Pancreas (tissue), 10 donors: ENCODE measurements around the gene TTI1. TPM values are rescaled to one million over a fixed set of nuclear protein-coding genes. Genes with fewer than 3 reads are reported as not detected.
"Not testable (repeated sequence)": the region's sequence is repeated elsewhere in the genome, so short reads cannot be mapped to it uniquely, and the experiment has no call there.

Experiments used
- ATAC-seq, 4 donors: fragments of 200-7000 bp; cut with Tn5 transposase; one replicate each; pipeline versions ENCODE4 v1.8.0 to v1.9.1; 2020; ENCODE audit warnings: mild to moderate bottlenecking in 4 of 4, moderate library complexity in 4 of 4
- DNase-seq, 6 donors: peaks; one replicate each; pipeline ENCODE4 v3.0.0-alpha.2; 2020
- FAIRE-seq: peaks from 2 replicates; lab custom pipeline; 2012; peaks lifted over from hg19 to GRCh38; lab: Jason Lieb, UNC
- H3K27ac ChIP-seq, 4 donors: fragments of 200-600 bp; sonication (generic); 1 replicate in 3 of 4; 2 replicates in 1 of 4; pipeline versions ENCODE4 v1.5.0 to v1.8.0; 2020
- H3K27me3 ChIP-seq, 4 donors: fragments of 200-600 bp; one replicate each; pipeline ENCODE4 v1.8.0; 2021
- H3K36me3 ChIP-seq, 3 donors: fragments of 200-600 bp; sonication (generic) in 1 of 3; one replicate each; pipeline versions ENCODE4 v1.5.0 to v1.8.0; 2020 to 2021
- H3K4me1 ChIP-seq, 3 donors: fragments of 200-600 bp; one replicate each; pipeline ENCODE4 v1.8.0; 2021
- H3K4me3 ChIP-seq, 4 donors: fragments of 200-600 bp; sonication (generic) in 2 of 4; one replicate each; pipeline versions ENCODE4 v1.5.0 to v1.8.0; 2020 to 2021
- H3K9me3 ChIP-seq, 4 donors: fragments of 200-600 bp; one replicate each; pipeline ENCODE4 v1.8.0; 2021
- WGBS, 2 donors: extraction: QIAGEN DNeasy Blood & Tissue Kit; methylation state at CpG; one replicate each; pipeline ENCODE4 v1.1.7; 2013; 5-methylcytosine and 5-hydroxymethylcytosine counted together
- intact Hi-C, 3 donors: fragments of 100-400 bp; cut with DNase I; formaldehyde crosslinking; loops; one replicate each; pipeline versions ENCODE4 v1.11.1 to v1.14.2; 2022
- polyA plus RNA-seq, 2 donors: library from polyadenylated mRNA; stranded (reverse); fragments of 200-250 nt; gene quantifications; one replicate each; pipeline ENCODE4 v1.2.3, GENCODE V29; 2013
- total RNA-seq, 6 donors: library from RNA; stranded (reverse); fragmentation: NEBNext Ultra II Directional in 4 of 6; extraction: Animal tissue kit (Norgen Biotek cat#: 25700) in 4 of 6; gene quantifications; one replicate each; pipeline versions ENCODE4 v1.2.1 to v1.2.4, GENCODE V29; 2021 to 2023
- TF ChIP-seq, protein P1 (sequence below), 4 donors: fragments of 200-600 bp; sonication (generic) in 3 of 4; IDR thresholded peaks; one replicate each; pipeline versions ENCODE4 v1.5.0 to v1.8.0; 2021; ENCODE audit warnings: antibody characterized with exemption in 4 of 4
- donor health status: healthy with polysubstance abuse.
- donor health status: DM: no; HTN: no; CAD: no; lungs with moderate emphysema.
- donor health status: DM: no; HTN: no; CAD: no.
- donor health status: control.
- donor health status: control.
- donor health status: Bipolar disorder and iron deficiency.
- donor health status: DM: yes; HTN: yes; CAD: no.
- donor health status: DM: no; HTN: no; CAD: no.
- donor health status: DM: no; HTN: no; CAD: no.
- donor health status: DM: yes; HTN: yes; CAD: no.

Gene TTI1
- total and polyA plus RNA-seq, 8 donors, result 10.1 to 18.0 (median 11.2) TPM

DNA sequence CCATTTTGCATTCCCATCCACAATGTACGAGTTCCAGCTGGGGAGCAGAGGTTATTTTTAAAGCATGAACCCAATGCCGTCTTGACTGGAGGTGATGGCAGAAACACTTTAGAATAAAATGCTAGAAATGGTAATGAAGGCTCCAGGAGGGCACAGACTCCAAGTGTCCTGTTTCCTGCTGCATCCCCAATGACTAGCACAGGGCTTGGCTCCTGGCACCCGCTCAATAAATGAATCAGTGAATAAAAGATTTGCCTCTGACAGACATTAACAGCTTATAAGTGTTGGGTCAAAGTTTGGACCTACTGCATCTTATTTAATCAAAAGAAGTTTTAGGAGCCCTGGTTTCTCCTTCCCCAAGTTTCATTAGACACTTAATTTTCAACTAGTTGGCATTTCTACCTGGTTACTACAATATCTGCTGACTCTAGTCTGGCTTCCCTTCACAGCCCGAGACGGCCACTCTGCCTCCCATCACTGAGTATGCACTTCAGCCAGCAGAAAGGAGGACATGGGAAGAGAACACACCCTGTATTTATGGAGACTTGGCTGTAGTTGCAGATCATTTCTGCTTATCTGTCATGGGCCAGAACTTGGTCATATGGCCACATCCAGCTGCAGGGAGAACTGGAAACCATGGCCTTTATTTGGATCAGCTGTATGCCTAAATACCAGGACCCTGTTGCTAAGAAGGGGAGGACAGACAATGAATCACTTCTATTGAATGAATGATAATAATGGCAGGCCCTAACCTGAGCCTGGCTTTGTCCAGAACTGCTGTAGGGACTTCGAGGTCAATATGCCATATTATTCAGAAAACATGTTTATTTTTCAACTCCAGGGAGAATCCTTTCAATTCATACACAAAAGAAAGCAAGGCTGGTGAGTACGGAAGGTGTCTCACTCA is 63.1 kb downstream of the TTI1 start:
- Histone ChIP-seq H3K4me3 (no peak overlapping the region), H3K27me3 (no peaks in the 10 kb centered on the region), H3K27ac (no peak overlapping the region), H3K4me1 (no peaks in the 10 kb centered on the region), H3K36me3 (no peaks in the 10 kb centered on the region), H3K9me3 (no peaks in the 10 kb centered on the region)
- FAIRE-seq (no peak), DNase-seq (no peak), ATAC-seq (no peak)
- WGBS, 2 donors, result 79 to 85% methylated on average over 7 of the region's 7 CpGs
- intact Hi-C loops, result no loop called here
- TF ChIP-seq, protein P1, sequence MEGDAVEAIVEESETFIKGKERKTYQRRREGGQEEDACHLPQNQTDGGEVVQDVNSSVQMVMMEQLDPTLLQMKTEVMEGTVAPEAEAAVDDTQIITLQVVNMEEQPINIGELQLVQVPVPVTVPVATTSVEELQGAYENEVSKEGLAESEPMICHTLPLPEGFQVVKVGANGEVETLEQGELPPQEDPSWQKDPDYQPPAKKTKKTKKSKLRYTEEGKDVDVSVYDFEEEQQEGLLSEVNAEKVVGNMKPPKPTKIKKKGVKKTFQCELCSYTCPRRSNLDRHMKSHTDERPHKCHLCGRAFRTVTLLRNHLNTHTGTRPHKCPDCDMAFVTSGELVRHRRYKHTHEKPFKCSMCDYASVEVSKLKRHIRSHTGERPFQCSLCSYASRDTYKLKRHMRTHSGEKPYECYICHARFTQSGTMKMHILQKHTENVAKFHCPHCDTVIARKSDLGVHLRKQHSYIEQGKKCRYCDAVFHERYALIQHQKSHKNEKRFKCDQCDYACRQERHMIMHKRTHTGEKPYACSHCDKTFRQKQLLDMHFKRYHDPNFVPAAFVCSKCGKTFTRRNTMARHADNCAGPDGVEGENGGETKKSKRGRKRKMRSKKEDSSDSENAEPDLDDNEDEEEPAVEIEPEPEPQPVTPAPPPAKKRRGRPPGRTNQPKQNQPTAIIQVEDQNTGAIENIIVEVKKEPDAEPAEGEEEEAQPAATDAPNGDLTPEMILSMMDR (IDR thresholded peaks at IDR 0.05), result no peak

DNA sequence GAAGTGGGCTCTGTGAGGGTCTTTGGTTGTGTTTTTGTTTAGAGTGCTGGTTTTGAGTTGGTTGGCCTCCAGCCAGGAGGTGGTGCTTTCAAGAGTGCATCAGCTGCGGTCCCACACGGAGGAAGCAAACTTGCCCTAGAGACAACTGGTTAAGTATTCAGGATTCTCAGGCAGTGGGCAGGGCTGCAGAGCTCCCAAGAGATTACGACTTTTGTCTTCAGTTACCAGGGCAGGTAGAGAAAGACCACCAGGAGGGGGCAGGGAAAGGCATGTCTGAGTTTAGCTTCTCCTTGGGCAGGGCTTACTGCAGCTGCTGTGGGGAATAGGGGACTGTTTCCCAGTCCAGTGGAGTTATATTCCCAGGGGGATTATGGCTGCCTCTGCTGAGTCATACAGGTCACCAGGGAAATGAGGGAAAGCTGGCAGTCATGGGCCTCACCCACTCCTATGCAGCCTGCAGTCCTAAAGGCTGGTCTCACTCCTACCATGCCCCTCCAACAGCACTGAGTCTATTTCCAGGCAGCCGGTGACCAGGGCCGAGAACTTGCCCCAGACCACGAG is 64.3 kb downstream of the TTI1 start:
- H3K9me3 ChIP-seq, result no peaks in the 10 kb centered on the region
- no peaks in the 10 kb centered on the region for H3K4me1 ChIP-seq
- no peaks in the 10 kb centered on the region for H3K27me3 ChIP-seq
- H3K36me3 ChIP-seq, result no peaks in the 10 kb centered on the region
- WGBS, 2 donors, result 77 to 83% methylated on average over 6 of the region's 6 CpGs
- TF ChIP-seq, protein P1 (IDR thresholded peaks at IDR 0.05), result no peak
- ATAC-seq (no peak), DNase-seq (no peak), FAIRE-seq (no peak)
- H3K27ac ChIP-seq, result no peak overlapping the region
- H3K4me3 ChIP-seq, result no peak overlapping the region
- intact Hi-C loops, result no loop called here

DNA sequence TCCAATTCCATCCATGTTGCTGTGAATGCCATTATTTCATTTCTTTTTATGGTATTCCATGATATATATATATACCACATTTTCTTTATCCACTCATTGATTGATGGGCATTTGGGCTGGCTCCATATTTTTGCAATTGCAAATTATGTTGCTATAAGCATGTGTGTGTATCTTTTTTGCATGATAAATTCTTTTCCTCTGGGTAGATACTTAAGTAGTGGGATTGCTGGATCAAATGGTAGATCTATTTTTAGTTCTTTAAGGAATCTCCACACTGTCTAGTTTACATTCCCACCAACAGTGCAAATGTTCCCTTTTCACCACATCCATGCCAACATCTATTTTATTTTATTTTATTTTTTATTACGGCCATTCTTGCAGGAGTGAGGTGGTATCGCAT is 69.8 kb downstream of the TTI1 start:
- ATAC-seq, FAIRE-seq, H3K4me1 ChIP-seq, H3K36me3 ChIP-seq, H3K4me3 ChIP-seq, H3K27ac ChIP-seq, DNase-seq, H3K27me3 ChIP-seq, H3K9me3 ChIP-seq, intact Hi-C loops: not testable (repeated sequence)
- 97 to 98% methylated on average over 2 of the region's 2 CpGs for WGBS, 2 donors

DNA sequence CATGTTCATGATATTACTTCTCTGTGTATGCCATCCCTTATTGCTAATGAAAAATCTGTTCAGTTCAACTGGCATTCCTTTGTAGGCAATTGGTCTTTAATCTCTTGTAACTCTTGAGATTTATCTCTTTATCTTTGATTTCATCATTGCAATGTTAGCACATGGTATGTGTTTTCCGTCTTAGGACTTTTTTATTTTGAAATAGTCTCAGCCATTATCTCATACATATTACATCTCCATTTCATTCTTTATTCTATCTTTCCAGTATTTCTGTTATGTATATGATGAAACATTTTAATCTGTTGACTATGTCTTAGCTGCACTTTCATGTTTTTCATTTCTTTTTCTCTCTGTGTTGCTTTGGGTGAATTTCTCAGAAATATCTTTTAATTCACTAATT is 72.2 kb downstream of the TTI1 start:
- Histone ChIP-seq H3K27me3 (no peaks in the 10 kb centered on the region), H3K4me1 (no peaks in the 10 kb centered on the region), H3K4me3 (no peak overlapping the region), H3K36me3 (no peaks in the 10 kb centered on the region), H3K9me3 (no peaks in the 10 kb centered on the region), H3K27ac (no peak overlapping the region)
- DNase-seq, result no peak
- 56 to 76% methylated on average over 1 of the region's 1 CpG for WGBS, 2 donors
- no peak for ATAC-seq
- TF ChIP-seq, protein P1 (IDR thresholded peaks at IDR 0.05), result no peak
- no peak for FAIRE-seq
- intact Hi-C loops, result no loop called here

DNA sequence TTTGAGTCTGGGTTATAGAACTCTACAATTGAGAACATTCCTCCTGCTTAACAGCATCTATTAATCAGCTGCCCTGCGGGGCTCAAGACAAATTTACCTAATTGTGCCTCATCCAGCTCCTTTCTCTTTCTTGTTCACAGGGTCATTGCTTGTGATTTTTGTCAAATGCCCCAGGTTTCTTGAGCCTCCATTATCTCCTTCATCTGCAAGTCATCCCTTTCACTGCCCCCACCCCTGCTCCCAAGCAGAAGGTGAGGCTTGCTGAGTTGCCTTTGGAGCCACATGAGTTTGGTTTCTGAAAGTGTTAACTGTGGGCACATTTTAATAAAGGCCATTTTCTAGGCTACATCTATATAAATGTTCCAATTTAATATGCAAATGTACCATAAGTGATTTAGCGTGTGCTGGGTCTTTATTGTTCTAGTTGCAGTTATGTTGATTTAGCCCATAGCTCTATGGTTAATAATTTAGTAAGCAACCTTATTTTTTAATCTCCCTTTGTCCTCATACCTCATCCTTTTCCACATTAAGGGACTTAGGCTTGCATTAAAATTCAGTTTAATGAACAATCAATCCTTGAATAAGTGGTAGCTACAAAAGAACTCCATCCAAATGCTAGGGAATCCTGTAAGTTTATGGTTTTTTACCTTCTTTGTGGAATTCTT is 74.3 kb downstream of the TTI1 start:
- FAIRE-seq (no peak), ATAC-seq (no peak), DNase-seq (no peak)
- no peaks in the 10 kb centered on the region for H3K27me3 ChIP-seq
- H3K4me3 ChIP-seq, result no peak overlapping the region
- TF ChIP-seq, protein P1 (IDR thresholded peaks at IDR 0.05), result no peak
- H3K27ac ChIP-seq, result no peak overlapping the region
- H3K9me3 ChIP-seq, result no peaks in the 10 kb centered on the region
- no peaks in the 10 kb centered on the region for H3K4me1 ChIP-seq
- WGBS, 2 donors, result 74 to 81% methylated on average over 2 of the region's 2 CpGs
- no peaks in the 10 kb centered on the region for H3K36me3 ChIP-seq
- intact Hi-C loops, result no loop called here
